SK-N-SH treated with all-trans-retinoic acid at 6 μM for 48 hours (cell line): Measurements from ENCODE around the gene TMEM184A.

Experiments used
- ATAC-seq: fragments of 200-7000 bp; cut with Tn5 transposase; 3 replicates; pipeline ENCODE4 v1.9.1; 2020; ENCODE audit warnings: mild to moderate bottlenecking, moderate library complexity
- BACH2 ChIP-seq: fragments of 250-450 bp; sonication (Bioruptor Pico); IDR thresholded peaks from 2 replicates; pipeline ENCODE4 v1.9.0; 2021; ENCODE audit warnings: mild to moderate bottlenecking, borderline replicate concordance
- CSDC2 ChIP-seq: fragments of 250-450 bp; sonication (Bioruptor Pico); IDR thresholded peaks from 2 replicates; pipeline ENCODE4 v1.5.0; 2020; ENCODE audit warnings: mild to moderate bottlenecking, moderate library complexity
- ESRRG ChIP-seq: fragments of 250-450 bp; sonication (Bioruptor Pico); IDR thresholded peaks from 2 replicates; pipeline ENCODE4 v1.6.1; 2021; ENCODE audit warnings: mild to moderate bottlenecking
- GLIS3 ChIP-seq: fragments of 250-450 bp; sonication (Bioruptor Pico); IDR thresholded peaks from 2 replicates; pipeline ENCODE4 v1.5.0; 2020; ENCODE audit warnings: mild to moderate bottlenecking, moderate library complexity
- ISL1 ChIP-seq: fragments of 250-450 bp; sonication (Bioruptor Pico); IDR thresholded peaks from 2 replicates; pipeline ENCODE4 v2.1.2; 2022; ENCODE audit warnings: mild to moderate bottlenecking, moderate library complexity
- PPARA ChIP-seq: fragments of 250-450 bp; sonication (Bioruptor Pico); IDR thresholded peaks from 2 replicates; pipeline ENCODE4 v1.5.0; 2020; ENCODE audit warnings: mild to moderate bottlenecking, borderline replicate concordance
- RARB ChIP-seq: fragments of 250-450 bp; sonication (Bioruptor Pico); IDR thresholded peaks from 2 replicates; pipeline ENCODE4 v1.8.0; 2021; ENCODE audit warnings: mild to moderate bottlenecking, moderate library complexity
- SNAI2 ChIP-seq: fragments of 250-450 bp; sonication (Bioruptor Pico); IDR thresholded peaks from 2 replicates; pipeline ENCODE4 v1.5.0; 2020; ENCODE audit warnings: mild to moderate bottlenecking, moderate library complexity
- TCF4 ChIP-seq: fragments of 250-450 bp; sonication (Bioruptor Pico); IDR thresholded peaks from 2 replicates; pipeline ENCODE4 v1.8.0; 2021; ENCODE audit warnings: mild to moderate bottlenecking, moderate library complexity, borderline replicate concordance
- TOX ChIP-seq: fragments of 250-450 bp; sonication (Bioruptor Pico); IDR thresholded peaks from 2 replicates; pipeline ENCODE4 v1.8.0; 2021; ENCODE audit warnings: mild to moderate bottlenecking, moderate library complexity, borderline replicate concordance
- ZC3H10 ChIP-seq: fragments of 250-450 bp; sonication (Bioruptor Pico); IDR thresholded peaks from 2 replicates; pipeline ENCODE4 v1.5.1; 2021; ENCODE audit warnings: mild to moderate bottlenecking, moderate library complexity
- ZFP3 ChIP-seq: fragments of 250-450 bp; sonication (Bioruptor Pico); IDR thresholded peaks from 2 replicates; pipeline ENCODE4 v1.5.0; 2020; ENCODE audit warnings: mild to moderate bottlenecking, moderate library complexity
- ZFP30 ChIP-seq: fragments of 450-650 bp; formaldehyde crosslinking; IDR thresholded peaks from 2 replicates; pipeline ENCODE4 v1.5.0; 2022; ENCODE audit warnings: mild to moderate bottlenecking, moderate library complexity
- ZNF565 ChIP-seq: fragments of 450-650 bp; formaldehyde crosslinking; conservative IDR thresholded peaks from 2 replicates; pipeline ENCODE4 v1.5.0; 2020; ENCODE audit warnings: low read depth, mild to moderate bottlenecking, moderate library complexity
- ZNF70 ChIP-seq: fragments of 450-650 bp; formaldehyde crosslinking; IDR thresholded peaks from 2 replicates; pipeline ENCODE4 v1.5.0; 2020; ENCODE audit warnings: mild to moderate bottlenecking, moderate library complexity
- ZNF8 ChIP-seq: fragments of 450-650 bp; formaldehyde crosslinking; IDR thresholded peaks from 2 replicates; pipeline ENCODE4 v1.5.0; 2020; ENCODE audit warnings: mild to moderate bottlenecking, moderate library complexity
- TF ChIP-seq, protein P1 (sequence below): fragments of 250-450 bp; sonication (Bioruptor Pico); IDR thresholded peaks from 2 replicates; pipeline ENCODE4 v1.5.1; 2020; ENCODE audit warnings: low read depth, mild to moderate bottlenecking, moderate library complexity
- TF ChIP-seq, protein P2 (sequence below): fragments of 250-450 bp; sonication (Bioruptor Pico); IDR thresholded peaks from 2 replicates; pipeline ENCODE4 v1.8.0; 2021; ENCODE audit warnings: low read depth, mild to moderate bottlenecking, moderate library complexity, borderline replicate concordance
- TF ChIP-seq, protein P3 (sequence below): fragments of 250-450 bp; sonication (Bioruptor Pico); IDR thresholded peaks from 2 replicates; pipeline ENCODE4 v1.5.0; 2020; ENCODE audit warnings: mild to moderate bottlenecking, moderate library complexity
- TF ChIP-seq, protein P4 (sequence below): fragments of 250-450 bp; sonication (Bioruptor Pico); IDR thresholded peaks from 2 replicates; pipeline ENCODE4 v1.8.0; 2020; ENCODE audit warnings: mild to moderate bottlenecking, moderate library complexity, borderline replicate concordance
- TF ChIP-seq, protein P5 (sequence below): fragments of 250-450 bp; sonication (Bioruptor Pico); IDR thresholded peaks from 2 replicates; pipeline ENCODE4 v1.5.1; 2021; ENCODE audit warnings: mild to moderate bottlenecking, moderate library complexity

Gene TMEM184A

DNA sequence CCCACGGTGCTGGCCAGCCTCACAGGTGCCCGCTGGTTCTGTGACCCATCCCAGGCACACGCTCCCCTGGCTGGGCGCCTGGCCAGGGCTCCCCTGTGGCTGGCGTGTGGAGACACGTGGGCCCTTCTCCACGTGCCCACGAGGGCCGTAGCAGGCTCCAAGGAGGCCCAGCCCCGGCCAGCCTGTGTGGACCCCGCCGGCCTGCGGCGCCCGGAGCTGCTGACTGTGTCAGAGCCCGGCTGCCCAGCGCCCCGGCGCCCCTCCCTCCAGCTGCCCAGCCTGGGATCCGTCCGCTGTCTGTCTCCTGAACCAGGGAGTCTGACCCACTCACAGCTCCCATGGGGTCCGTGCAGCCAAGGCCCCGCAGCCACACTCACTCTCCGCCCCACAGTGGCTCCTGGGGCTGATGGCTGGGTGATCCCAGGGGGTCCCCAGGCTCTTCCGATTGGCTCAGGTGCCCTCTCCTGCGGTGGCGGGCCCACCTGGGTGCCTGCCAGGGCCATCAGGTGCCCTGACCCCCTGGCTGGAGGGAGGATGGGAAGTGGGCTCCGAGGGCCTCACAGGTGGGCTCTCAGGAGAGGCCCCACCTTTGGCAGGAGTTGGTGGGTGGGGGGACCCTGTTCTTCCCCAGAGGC, 9.6 kb downstream of the TMEM184A start:
- no peak for TF ChIP-seq PPARA (CRISPR knock-in tag)
- TF ChIP-seq, protein P1, sequence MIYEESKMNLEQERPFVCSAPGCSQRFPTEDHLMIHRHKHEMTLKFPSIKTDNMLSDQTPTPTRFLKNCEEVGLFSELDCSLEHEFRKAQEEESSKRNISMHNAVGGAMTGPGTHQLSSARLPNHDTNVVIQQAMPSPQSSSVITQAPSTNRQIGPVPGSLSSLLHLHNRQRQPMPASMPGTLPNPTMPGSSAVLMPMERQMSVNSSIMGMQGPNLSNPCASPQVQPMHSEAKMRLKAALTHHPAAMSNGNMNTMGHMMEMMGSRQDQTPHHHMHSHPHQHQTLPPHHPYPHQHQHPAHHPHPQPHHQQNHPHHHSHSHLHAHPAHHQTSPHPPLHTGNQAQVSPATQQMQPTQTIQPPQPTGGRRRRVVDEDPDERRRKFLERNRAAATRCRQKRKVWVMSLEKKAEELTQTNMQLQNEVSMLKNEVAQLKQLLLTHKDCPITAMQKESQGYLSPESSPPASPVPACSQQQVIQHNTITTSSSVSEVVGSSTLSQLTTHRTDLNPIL (CRISPR knock-in tag): no peak
- no peak; the same call in 2 of the 3 replicates for ATAC-seq

DNA sequence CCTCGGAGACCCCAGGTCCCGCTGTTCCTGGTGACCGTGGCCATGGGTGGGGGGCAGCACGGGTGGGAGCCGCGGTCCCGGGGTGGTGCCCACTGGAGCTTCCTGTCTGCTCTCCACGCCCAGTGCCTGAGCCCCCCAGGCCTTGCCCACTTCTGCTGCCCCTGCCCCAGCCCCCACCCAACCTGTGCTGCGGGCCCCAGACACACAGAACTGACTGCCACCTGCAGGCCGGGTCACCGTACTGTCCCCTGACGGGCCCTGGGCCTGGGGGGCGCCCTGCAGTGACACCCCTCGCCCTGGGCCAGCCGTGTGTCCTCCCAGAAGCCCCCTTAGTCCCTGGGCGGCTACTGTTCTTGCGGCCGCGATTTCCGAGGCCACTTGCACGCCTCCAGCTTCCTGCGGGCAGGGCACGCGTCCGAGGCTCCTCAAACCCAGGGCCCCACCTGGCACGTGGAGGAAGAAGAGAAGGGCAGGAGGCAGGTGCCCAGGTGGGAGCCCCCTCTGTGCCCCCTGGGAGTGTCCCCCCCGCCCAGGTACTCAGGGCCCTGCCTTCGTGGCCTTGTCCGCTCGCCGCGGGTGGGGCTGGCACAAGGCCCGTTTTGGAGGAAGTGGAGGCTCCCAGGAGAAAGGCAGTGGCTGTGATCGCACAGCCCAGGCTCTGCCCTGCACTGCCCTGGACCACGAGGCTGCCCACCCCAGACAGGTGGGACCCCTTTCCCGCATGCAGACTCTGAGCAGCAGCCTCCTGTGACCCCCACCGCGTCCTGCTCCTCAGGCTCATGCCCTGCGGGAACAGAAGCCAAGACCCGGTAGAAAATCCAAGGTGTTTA, 10.4 kb downstream of the TMEM184A start:
- TF ChIP-seq SNAI2 (CRISPR knock-in tag) (no peak), ZNF565 (CRISPR knock-in tag) (no peak)
- peak; percentile 1; the same call in 2 of the 3 replicates for ATAC-seq

DNA sequence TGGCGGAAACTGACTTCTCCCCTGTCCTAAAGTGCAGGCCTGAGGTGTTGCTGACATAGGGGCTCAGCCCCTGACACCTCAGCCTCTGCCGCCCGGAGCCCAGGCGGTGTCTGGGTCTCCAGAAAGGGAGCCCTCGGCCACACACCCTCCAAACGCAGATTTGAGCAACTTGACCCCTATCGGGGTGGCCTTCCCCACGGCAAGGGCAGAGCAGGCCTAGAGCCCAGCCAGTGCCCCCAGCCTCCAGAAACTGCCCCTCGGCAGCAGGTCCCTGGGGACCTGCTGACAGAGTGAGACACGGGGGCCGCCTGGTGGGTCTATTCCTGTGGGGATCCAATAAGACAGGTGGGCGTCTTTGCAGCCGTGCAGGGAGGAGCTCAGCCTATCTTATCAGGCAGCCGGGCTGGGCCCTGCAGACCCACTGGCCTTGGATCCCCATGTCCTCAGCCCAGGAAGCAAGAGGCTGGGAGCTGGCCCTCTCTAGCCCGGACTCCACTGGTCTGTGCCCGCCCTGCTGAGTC, 11.0 kb downstream of the TMEM184A start:
- ATAC-seq: peak; percentile 0; the same call in 2 of the 3 replicates
- TF ChIP-seq ZFP30 (CRISPR knock-in tag) (no peak), TOX (CRISPR knock-in tag) (no peak), ZNF8 (no peak), ZFP3 (CRISPR knock-in tag) (no peak), ESRRG (no peak), ISL1 (CRISPR knock-in tag) (no peak)
- TF ChIP-seq, protein P2, sequence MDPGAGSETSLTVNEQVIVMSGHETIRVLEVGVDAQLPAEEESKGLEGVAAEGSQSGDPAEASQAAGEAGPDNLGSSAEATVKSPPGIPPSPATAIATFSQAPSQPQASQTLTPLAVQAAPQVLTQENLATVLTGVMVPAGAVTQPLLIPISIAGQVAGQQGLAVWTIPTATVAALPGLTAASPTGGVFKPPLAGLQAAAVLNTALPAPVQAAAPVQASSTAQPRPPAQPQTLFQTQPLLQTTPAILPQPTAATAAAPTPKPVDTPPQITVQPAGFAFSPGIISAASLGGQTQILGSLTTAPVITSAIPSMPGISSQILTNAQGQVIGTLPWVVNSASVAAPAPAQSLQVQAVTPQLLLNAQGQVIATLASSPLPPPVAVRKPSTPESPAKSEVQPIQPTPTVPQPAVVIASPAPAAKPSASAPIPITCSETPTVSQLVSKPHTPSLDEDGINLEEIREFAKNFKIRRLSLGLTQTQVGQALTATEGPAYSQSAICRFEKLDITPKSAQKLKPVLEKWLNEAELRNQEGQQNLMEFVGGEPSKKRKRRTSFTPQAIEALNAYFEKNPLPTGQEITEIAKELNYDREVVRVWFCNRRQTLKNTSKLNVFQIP (CRISPR knock-in tag): no peak
- TF ChIP-seq, protein P3, sequence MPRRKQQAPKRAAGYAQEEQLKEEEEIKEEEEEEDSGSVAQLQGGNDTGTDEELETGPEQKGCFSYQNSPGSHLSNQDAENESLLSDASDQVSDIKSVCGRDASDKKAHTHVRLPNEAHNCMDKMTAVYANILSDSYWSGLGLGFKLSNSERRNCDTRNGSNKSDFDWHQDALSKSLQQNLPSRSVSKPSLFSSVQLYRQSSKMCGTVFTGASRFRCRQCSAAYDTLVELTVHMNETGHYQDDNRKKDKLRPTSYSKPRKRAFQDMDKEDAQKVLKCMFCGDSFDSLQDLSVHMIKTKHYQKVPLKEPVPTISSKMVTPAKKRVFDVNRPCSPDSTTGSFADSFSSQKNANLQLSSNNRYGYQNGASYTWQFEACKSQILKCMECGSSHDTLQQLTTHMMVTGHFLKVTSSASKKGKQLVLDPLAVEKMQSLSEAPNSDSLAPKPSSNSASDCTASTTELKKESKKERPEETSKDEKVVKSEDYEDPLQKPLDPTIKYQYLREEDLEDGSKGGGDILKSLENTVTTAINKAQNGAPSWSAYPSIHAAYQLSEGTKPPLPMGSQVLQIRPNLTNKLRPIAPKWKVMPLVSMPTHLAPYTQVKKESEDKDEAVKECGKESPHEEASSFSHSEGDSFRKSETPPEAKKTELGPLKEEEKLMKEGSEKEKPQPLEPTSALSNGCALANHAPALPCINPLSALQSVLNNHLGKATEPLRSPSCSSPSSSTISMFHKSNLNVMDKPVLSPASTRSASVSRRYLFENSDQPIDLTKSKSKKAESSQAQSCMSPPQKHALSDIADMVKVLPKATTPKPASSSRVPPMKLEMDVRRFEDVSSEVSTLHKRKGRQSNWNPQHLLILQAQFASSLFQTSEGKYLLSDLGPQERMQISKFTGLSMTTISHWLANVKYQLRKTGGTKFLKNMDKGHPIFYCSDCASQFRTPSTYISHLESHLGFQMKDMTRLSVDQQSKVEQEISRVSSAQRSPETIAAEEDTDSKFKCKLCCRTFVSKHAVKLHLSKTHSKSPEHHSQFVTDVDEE (CRISPR knock-in tag): no peak

DNA sequence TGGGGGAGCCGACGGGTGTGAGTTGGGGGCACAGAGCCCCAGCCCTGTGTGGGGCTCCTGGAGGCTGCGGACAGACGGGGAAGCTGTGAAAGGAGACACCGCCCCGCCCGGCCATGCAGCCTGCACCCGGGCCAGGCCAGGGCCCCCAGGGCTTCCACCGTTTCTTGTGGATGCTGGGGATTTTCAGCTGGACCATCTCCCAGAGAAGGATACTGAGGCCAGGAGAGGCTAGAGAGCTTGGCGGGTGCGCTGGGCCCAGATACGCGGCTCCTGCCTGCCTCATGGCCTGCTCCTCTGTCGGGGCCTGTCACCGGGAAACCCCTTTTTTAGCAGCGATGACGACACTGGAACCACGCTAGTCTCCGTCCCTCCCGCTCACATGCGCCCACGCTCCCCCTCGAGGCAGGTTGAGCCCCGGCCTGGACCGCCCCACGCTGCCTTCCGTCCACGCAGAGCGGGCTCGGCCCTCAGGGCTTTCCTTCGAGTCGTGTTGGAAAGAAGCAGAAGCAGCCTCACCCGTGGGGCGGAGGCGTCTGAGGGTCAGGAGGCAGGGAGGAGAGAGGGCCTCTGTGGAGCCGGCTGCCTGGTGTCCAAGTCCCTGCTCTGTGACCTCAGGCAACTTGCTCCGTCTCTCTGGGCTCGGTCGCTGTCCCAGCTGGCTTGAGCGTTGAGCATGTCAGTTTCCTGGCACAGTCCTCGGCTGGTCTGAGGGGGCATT, 11.7 kb downstream of the TMEM184A start:
- ATAC-seq: peak; percentile 2
- TF ChIP-seq RARB: no peak
- TF ChIP-seq, protein P4, sequence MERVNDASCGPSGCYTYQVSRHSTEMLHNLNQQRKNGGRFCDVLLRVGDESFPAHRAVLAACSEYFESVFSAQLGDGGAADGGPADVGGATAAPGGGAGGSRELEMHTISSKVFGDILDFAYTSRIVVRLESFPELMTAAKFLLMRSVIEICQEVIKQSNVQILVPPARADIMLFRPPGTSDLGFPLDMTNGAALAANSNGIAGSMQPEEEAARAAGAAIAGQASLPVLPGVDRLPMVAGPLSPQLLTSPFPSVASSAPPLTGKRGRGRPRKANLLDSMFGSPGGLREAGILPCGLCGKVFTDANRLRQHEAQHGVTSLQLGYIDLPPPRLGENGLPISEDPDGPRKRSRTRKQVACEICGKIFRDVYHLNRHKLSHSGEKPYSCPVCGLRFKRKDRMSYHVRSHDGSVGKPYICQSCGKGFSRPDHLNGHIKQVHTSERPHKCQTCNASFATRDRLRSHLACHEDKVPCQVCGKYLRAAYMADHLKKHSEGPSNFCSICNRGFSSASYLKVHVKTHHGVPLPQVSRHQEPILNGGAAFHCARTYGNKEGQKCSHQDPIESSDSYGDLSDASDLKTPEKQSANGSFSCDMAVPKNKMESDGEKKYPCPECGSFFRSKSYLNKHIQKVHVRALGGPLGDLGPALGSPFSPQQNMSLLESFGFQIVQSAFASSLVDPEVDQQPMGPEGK (CRISPR knock-in tag): no peak
- TF ChIP-seq, protein P5, sequence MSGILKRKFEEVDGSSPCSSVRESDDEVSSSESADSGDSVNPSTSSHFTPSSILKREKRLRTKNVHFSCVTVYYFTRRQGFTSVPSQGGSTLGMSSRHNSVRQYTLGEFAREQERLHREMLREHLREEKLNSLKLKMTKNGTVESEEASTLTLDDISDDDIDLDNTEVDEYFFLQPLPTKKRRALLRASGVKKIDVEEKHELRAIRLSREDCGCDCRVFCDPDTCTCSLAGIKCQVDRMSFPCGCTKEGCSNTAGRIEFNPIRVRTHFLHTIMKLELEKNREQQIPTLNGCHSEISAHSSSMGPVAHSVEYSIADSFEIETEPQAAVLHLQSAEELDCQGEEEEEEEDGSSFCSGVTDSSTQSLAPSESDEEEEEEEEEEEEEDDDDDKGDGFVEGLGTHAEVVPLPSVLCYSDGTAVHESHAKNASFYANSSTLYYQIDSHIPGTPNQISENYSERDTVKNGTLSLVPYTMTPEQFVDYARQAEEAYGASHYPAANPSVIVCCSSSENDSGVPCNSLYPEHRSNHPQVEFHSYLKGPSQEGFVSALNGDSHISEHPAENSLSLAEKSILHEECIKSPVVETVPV: no peak
- no peak for TF ChIP-seq CSDC2 (CRISPR knock-in tag)
- no peak for TF ChIP-seq ZC3H10 (CRISPR knock-in tag)
- TF ChIP-seq, protein P2 (CRISPR knock-in tag): no peak
- no peak for TF ChIP-seq ZNF70 (CRISPR knock-in tag)
- TF ChIP-seq, protein P1 (CRISPR knock-in tag): no peak
- no peak for TF ChIP-seq ZFP3 (CRISPR knock-in tag)
- TF ChIP-seq ZNF565 (CRISPR knock-in tag): no peak
- no peak for TF ChIP-seq TCF4 (CRISPR knock-in tag)
- no peak for TF ChIP-seq GLIS3 (CRISPR knock-in tag)
- TF ChIP-seq PPARA (CRISPR knock-in tag): no peak
- TF ChIP-seq BACH2 (CRISPR knock-in tag): no peak
- TF ChIP-seq ISL1 (CRISPR knock-in tag): no peak
- no peak for TF ChIP-seq ZFP30 (CRISPR knock-in tag)
- no peak for TF ChIP-seq ZNF8
